Spleen (tissue), 7 donors: ENCODE data around the gene RTN4R.

ENCODE experiments used
- CTCF ChIP-seq, 11 experiments: fragments of 200-600 bp in 7 of 11; fragments of 450-650 bp in 4 of 11; sonication (generic) in 4 of 11; IDR thresholded peaks in 8 of 11; conservative IDR thresholded peaks in 3 of 11; 1 replicate in 7 of 11; 2 replicates in 4 of 11; pipeline versions ENCODE4 v1.4.0 to v1.8.0; 2016 to 2021; ENCODE audit warnings: antibody characterized with exemption in 11 of 11, inconsistent platforms in 4 of 11, mild to moderate bottlenecking in 1 of 11
- POLR2A ChIP-seq, 3 donors: fragments of 450-650 bp; IDR thresholded peaks; one replicate each; pipeline ENCODE4 v1.5.1; 2017; ENCODE audit warnings: antibody characterized with exemption in 3 of 3, mild to moderate bottlenecking in 1 of 3
- POLR2AphosphoS5 ChIP-seq, 3 donors: sonication (generic); formaldehyde crosslinking; IDR thresholded peaks; one replicate each; pipeline ENCODE4 v1.5.1; 2017; ENCODE audit warnings: antibody characterized with exemption in 3 of 3
- donor health status: DM: no; HTN: no; CAD: no; lungs with moderate emphysema.
- donor health status: DM: no; HTN: no; CAD: no.
- donor health status: DM: no; HTN: no; CAD: no.

GRCh38 chr22:20249797-20250354, 18.2 kb downstream of the RTN4R start:
- peak; percentile 46 to 72 (median 55) for TF ChIP-seq POLR2AphosphoS5 (IDR thresholded peaks at IDR 0.05)
- TF ChIP-seq CTCF (IDR thresholded peaks at IDR 0.05 in 8 of 11, conservative IDR thresholded peaks at IDR 0.05 in 3 of 11), result no peak
- TF ChIP-seq POLR2A (IDR thresholded peaks at IDR 0.05), result no peak
